Upper lobe of right lung (tissue), 1 donor: Measurements from ENCODE around the gene HIF3A. TPM values are rescaled to one million over a fixed set of nuclear protein-coding genes. Genes with fewer than 3 reads are reported as not detected.
"Not testable (repeated sequence)": the region's sequence is repeated elsewhere in the genome, so short reads cannot be mapped to it uniquely, and the experiment has no call there.

ENCODE experiments used
- ATAC-seq: fragments of 200-7000 bp; cut with Tn5 transposase; one replicate; pipeline ENCODE4 v1.9.1; 2020; ENCODE audit warnings: mild to moderate bottlenecking, moderate library complexity
- DNase-seq: peaks from one replicate; pipeline ENCODE4 v3.0.0-alpha.2; 2020
- H3K27ac ChIP-seq: fragments of 200-600 bp; one replicate; pipeline ENCODE4 v1.8.0; 2022
- H3K27me3 ChIP-seq: fragments of 200-600 bp; one replicate; pipeline ENCODE4 v1.8.0; 2022; ENCODE audit warnings: mild to moderate bottlenecking
- H3K36me3 ChIP-seq: fragments of 200-600 bp; one replicate; pipeline ENCODE4 v1.8.0; 2022
- H3K4me1 ChIP-seq: fragments of 200-600 bp; one replicate; pipeline ENCODE4 v1.8.0; 2022
- H3K4me3 ChIP-seq: fragments of 200-600 bp; one replicate; pipeline ENCODE4 v1.8.0; 2022; ENCODE audit warnings: mild to moderate bottlenecking
- H3K9me3 ChIP-seq: fragments of 200-600 bp; one replicate; pipeline ENCODE4 v1.8.0; 2022
- intact Hi-C: fragments of 100-400 bp; cut with DNase I; formaldehyde crosslinking; loops from one replicate; pipeline ENCODE4 v1.11.0; 2022
- total RNA-seq: library from RNA; stranded (reverse); fragmentation: NEBNext Ultra II Directional; extraction: Animal tissue kit (Norgen Biotek cat#: 25700); gene quantifications from one replicate; pipeline ENCODE4 v1.2.1, GENCODE V29; 2021
- TF ChIP-seq, protein P1 (sequence below): fragments of 200-600 bp; IDR thresholded peaks from one replicate; pipeline ENCODE4 v1.8.0; 2022; ENCODE audit warnings: antibody characterized with exemption
- donor health status: DM: no; HTN: yes; CAD: no; lungs with severe emphysema.

Gene HIF3A
- total RNA-seq, 1 donor from 2014 or later, result 63.1 TPM

GRCh38 chr19:46319613-46320012 lies 22.8 kb downstream of the HIF3A start:
- TF ChIP-seq, protein P1, sequence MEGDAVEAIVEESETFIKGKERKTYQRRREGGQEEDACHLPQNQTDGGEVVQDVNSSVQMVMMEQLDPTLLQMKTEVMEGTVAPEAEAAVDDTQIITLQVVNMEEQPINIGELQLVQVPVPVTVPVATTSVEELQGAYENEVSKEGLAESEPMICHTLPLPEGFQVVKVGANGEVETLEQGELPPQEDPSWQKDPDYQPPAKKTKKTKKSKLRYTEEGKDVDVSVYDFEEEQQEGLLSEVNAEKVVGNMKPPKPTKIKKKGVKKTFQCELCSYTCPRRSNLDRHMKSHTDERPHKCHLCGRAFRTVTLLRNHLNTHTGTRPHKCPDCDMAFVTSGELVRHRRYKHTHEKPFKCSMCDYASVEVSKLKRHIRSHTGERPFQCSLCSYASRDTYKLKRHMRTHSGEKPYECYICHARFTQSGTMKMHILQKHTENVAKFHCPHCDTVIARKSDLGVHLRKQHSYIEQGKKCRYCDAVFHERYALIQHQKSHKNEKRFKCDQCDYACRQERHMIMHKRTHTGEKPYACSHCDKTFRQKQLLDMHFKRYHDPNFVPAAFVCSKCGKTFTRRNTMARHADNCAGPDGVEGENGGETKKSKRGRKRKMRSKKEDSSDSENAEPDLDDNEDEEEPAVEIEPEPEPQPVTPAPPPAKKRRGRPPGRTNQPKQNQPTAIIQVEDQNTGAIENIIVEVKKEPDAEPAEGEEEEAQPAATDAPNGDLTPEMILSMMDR, result no peak
- intact Hi-C loops, result no loop called here
- DNase-seq (no peak), ATAC-seq (no peak)
- no peaks in the 10 kb centered on the region for H3K4me1 ChIP-seq
- no peak overlapping the region for H3K4me3 ChIP-seq
- H3K27ac ChIP-seq, result no peak overlapping the region
- H3K9me3 ChIP-seq, result no peaks in the 10 kb centered on the region
- peaks cover 61% of the 10 kb centered on the region for H3K36me3 ChIP-seq
- H3K27me3 ChIP-seq, result no peaks in the 10 kb centered on the region

DNA sequence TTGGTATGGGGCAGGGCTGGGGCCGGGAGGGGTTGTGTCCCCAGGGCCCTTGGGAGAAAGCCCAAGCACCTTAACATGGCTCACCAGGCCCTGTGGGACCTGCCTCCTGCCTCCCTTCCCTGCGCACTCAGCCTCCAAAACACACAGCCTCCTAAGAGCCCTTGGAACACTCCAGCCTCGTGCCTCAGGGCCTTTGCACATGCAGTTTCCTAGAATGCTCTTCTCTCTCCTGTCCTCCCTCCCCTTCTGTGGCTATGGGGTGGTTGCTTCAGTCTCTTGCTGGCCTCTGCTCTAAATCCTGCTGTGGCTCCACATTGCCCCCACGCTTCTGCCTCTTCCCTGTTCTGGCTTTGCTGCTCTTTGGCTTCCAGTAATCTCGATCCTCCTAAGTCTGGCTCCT lies 23.7 kb downstream of the HIF3A start:
- Histone ChIP-seq H3K9me3 (no peaks in the 10 kb centered on the region), H3K27ac (no peak overlapping the region), H3K4me1 (no peaks in the 10 kb centered on the region), H3K27me3 (no peaks in the 10 kb centered on the region), H3K36me3 (peaks cover 69% of the 10 kb centered on the region), H3K4me3 (no peak overlapping the region)
- DNase-seq (no peak), ATAC-seq (no peak)
- TF ChIP-seq, protein P1, result no peak
- intact Hi-C loops, result no loop called here

DNA sequence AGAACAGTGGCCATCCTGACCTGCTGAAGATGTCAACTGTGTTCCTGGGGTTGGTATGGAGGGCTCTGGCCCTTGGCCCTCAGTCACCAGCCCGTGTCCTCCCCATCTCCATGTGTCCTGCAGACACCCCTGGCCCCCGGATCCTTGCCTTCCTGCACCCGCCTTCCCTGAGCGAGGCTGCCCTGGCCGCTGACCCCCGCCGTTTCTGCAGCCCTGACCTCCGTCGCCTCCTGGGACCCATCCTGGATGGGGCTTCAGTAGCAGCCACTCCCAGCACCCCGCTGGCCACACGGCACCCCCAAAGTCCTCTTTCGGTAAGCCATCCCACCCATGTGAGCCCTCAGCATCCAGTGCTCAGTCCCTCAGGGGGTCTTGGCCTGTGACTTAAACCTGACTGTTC lies 24.8 kb downstream of the HIF3A start:
- peaks cover 7% of the 10 kb centered on the region for H3K9me3 ChIP-seq
- no peaks in the 10 kb centered on the region for H3K27me3 ChIP-seq
- TF ChIP-seq, protein P1, result no peak
- H3K36me3 ChIP-seq, result peaks cover 75% of the 10 kb centered on the region
- no peaks in the 10 kb centered on the region for H3K4me1 ChIP-seq
- intact Hi-C loops, result no loop called here
- no peak overlapping the region for H3K27ac ChIP-seq
- no peak overlapping the region for H3K4me3 ChIP-seq
- ATAC-seq (no peak), DNase-seq (no peak)

- H3K9me3 ChIP-seq, H3K4me3 ChIP-seq, H3K27me3 ChIP-seq, intact Hi-C loops, ATAC-seq, DNase-seq, H3K4me1 ChIP-seq, H3K27ac ChIP-seq: not testable (repeated sequence)
- peaks cover 70% of the 10 kb centered on the region for H3K36me3 ChIP-seq
Measured at GRCh38 chr19:46323227-46323626, 26.4 kb downstream of the HIF3A start.

DNA sequence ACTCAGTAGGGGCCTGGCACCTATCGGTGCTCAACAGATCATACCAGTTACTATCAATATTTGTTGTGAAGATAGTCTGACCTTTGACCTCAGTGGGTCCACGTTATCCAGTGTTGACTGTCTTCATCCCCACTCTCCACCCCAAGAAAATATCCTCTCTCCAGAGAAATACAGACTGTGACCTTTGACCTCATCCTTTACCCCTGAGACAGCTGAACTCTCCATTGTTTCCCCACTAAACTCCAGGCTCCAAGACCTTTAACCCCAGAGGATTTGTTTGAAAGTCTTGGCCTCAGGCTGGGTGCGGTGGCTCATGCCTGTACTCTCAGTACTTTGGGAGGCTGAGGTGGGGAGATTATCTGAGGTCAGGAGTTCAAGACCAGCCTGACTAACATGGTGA lies 27.4 kb downstream of the HIF3A start:
- no peak overlapping the region for H3K4me3 ChIP-seq
- peaks cover 71% of the 10 kb centered on the region for H3K36me3 ChIP-seq
- H3K27me3 ChIP-seq, result no peaks in the 10 kb centered on the region
- intact Hi-C loops, result no loop called here
- TF ChIP-seq, protein P1, result no peak
- DNase-seq (no peak), ATAC-seq (no peak)
- H3K9me3 ChIP-seq, result peaks cover 9% of the 10 kb centered on the region
- H3K4me1 ChIP-seq, result no peaks in the 10 kb centered on the region
- H3K27ac ChIP-seq, result no peak overlapping the region

- Histone ChIP-seq H3K27me3 (no peaks in the 10 kb centered on the region), H3K4me3 (no peak overlapping the region), H3K9me3 (peaks cover 9% of the 10 kb centered on the region), H3K27ac (no peak overlapping the region), H3K36me3 (peaks cover 64% of the 10 kb centered on the region), H3K4me1 (no peaks in the 10 kb centered on the region)
- DNase-seq, result no peak
- intact Hi-C loops, result no loop called here
- TF ChIP-seq, protein P1, result no peak
- no peak for ATAC-seq
Measured at GRCh38 chr19:46326608-46327007, 29.8 kb downstream of the HIF3A start.
